Heart left ventricle (tissue), 16 donors: ENCODE measurements around the gene PLXNC1. TPM values are rescaled to one million over a fixed set of nuclear protein-coding genes. Genes with fewer than 3 reads are reported as not detected.

Source experiments
- ATAC-seq, 4 donors: fragments of 200-7000 bp; cut with Tn5 transposase; one replicate each; pipeline ENCODE4 v1.9.1; 2020 to 2022; ENCODE audit warnings: moderate library complexity in 4 of 4, mild to moderate bottlenecking in 3 of 4, moderate number of reproducible peaks in 1 of 4
- DNase-seq, 5 donors: peaks; one replicate each; pipeline ENCODE4 v3.0.0-alpha.2; 2020
- H3K27ac ChIP-seq, 12 donors: fragments of 200-600 bp; sonication (generic) in 4 of 12; one replicate each; pipeline versions ENCODE4 v1.5.0 to v1.8.0; 2016 to 2022; ENCODE audit warnings: mild to moderate bottlenecking in 2 of 12
- H3K27me3 ChIP-seq, 9 donors: fragments of 200-600 bp; sonication (generic) in 2 of 9; one replicate each; pipeline versions ENCODE4 v1.5.1 to v1.8.0; 2016 to 2022; ENCODE audit warnings: mild to moderate bottlenecking in 3 of 9
- H3K36me3 ChIP-seq, 9 donors: fragments of 200-600 bp; sonication (generic) in 2 of 9; one replicate each; pipeline versions ENCODE4 v1.5.0 to v1.8.0; 2018 to 2022; ENCODE audit warnings: mild to moderate bottlenecking in 2 of 9
- H3K4me1 ChIP-seq, 12 donors: fragments of 200-600 bp; sonication (generic) in 4 of 12; one replicate each; pipeline versions ENCODE4 v1.5.0 to v1.8.0; 2016 to 2022; ENCODE audit warnings: mild to moderate bottlenecking in 3 of 12
- H3K4me3 ChIP-seq, 12 donors: fragments of 200-600 bp; sonication (generic) in 4 of 12; one replicate each; pipeline versions ENCODE4 v1.5.0 to v1.8.0; 2017 to 2022; ENCODE audit warnings: mild to moderate bottlenecking in 9 of 12, moderate library complexity in 4 of 12
- H3K9me3 ChIP-seq, 12 donors: fragments of 200-600 bp; sonication (generic) in 4 of 12; one replicate each; pipeline versions ENCODE4 v1.5.0 to v1.8.0; 2016 to 2022; ENCODE audit warnings: mild to moderate bottlenecking in 1 of 12
- POLR2A ChIP-seq, 2 donors: fragments of 450-650 bp; IDR thresholded peaks; one replicate each; pipeline ENCODE4 v1.6.1; 2017; ENCODE audit warnings: antibody characterized with exemption in 2 of 2, mild to moderate bottlenecking in 2 of 2, moderate library complexity in 2 of 2
- WGBS, 4 donors: extraction: QIAGEN DNeasy Blood & Tissue Kit in 2 of 4; methylation state at CpG; one replicate each; pipeline versions ENCODE4 v1.1.5 to v1.1.7; 2013 to 2018; 5-methylcytosine and 5-hydroxymethylcytosine counted together
- intact Hi-C, 10 donors: fragments of 100-400 bp; cut with DNase I; formaldehyde crosslinking; loops; one replicate each; pipeline versions ENCODE4 v1.11.1 to v1.14.2; 2022
- polyA plus RNA-seq, 2 donors: library from polyadenylated mRNA; stranded (reverse); fragments of 200-250 nt; gene quantifications; one replicate each; pipeline ENCODE4 v1.2.3, GENCODE V29; 2013
- total RNA-seq, 9 donors: library from RNA; depleted of rRNA in 2 of 9; stranded (reverse); fragments of >200 nt in 2 of 9; fragmentation: NEBNext Ultra II Directional in 3 of 9; extraction: Animal tissue kit (Norgen Biotek cat#: 25700) in 3 of 9; gene quantifications; one replicate each; pipeline versions ENCODE4 v1.1.0 to v1.2.4, GENCODE V29; 2016 to 2023
- TF ChIP-seq, protein P1 (sequence below), 12 donors: fragments of 200-600 bp; sonication (generic) in 4 of 12; IDR thresholded peaks; one replicate each; pipeline versions ENCODE4 v1.5.0 to v1.8.0; 2018 to 2022; ENCODE audit warnings: antibody characterized with exemption in 12 of 12, mild to moderate bottlenecking in 5 of 12
- donor health status: ischemic (EF 13 %, LVEDD 7.1; RV severe dilation, severe dysfunction).
- donor health status: healthy with polysubstance abuse.
- donor health status: DM: no; HTN: yes; CAD: no.
- donor health status: DM: no; HTN: no; CAD: no.
- donor health status: ischemic (EF 25% LVEDD 6.9; RV normal size, moderate dysfunction).
- donor health status: ischemic (EF 25% LVEDD 5.7; RV mildly dilated, moderate dysfunction).
- donor health status: healthy.
- donor health status: DM: yes; HTN: yes; CAD: no.
- donor health status: ischemic (EF 35%, LVEDD 5.7; RV mildly dilated, moderate dysfunction).
- donor health status: nonischemic (EF 11% LVEDD 7.7; RV severe dilation, severe dysfunction).
- donor health status: DM: yes; HTN: yes; CAD: no.
- donor health status: PGD.
- donor health status: ischemic (EF 29% LVEDD 5.4; RV normal size, mild dysfunction).
- donor health status: nonischemic (EF 23%, LVEDD 6.1; RV moderate dilation, normal function).

The PLXNC1 gene
- total and polyA plus RNA-seq, 11 donors = 0.84 to 18.4 (median 3.1) TPM

DNA sequence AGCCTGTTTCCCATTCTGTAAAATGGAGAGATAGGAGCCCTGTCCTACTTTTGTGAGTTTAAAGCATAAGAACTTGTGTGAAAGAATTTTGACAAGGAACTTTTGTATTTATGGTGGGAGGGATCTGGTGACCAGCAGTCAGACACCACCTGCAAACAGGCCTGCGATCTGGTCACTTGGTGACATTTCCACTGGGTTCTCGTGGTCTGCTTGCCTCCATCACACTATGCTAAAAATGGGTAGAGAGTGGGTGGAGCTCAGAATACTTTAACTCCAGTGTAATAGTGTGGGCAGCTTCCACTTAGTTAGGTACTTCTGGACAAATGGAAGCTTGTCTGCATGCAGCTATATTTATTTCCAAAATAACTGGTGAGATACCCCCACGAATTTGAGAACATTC is 26.5 kb upstream of the PLXNC1 start:
- TF ChIP-seq, protein P1, sequence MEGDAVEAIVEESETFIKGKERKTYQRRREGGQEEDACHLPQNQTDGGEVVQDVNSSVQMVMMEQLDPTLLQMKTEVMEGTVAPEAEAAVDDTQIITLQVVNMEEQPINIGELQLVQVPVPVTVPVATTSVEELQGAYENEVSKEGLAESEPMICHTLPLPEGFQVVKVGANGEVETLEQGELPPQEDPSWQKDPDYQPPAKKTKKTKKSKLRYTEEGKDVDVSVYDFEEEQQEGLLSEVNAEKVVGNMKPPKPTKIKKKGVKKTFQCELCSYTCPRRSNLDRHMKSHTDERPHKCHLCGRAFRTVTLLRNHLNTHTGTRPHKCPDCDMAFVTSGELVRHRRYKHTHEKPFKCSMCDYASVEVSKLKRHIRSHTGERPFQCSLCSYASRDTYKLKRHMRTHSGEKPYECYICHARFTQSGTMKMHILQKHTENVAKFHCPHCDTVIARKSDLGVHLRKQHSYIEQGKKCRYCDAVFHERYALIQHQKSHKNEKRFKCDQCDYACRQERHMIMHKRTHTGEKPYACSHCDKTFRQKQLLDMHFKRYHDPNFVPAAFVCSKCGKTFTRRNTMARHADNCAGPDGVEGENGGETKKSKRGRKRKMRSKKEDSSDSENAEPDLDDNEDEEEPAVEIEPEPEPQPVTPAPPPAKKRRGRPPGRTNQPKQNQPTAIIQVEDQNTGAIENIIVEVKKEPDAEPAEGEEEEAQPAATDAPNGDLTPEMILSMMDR (IDR thresholded peaks at IDR 0.05) = no peak
- TF ChIP-seq POLR2A (IDR thresholded peaks at IDR 0.05) = no peak
- Histone ChIP-seq H3K27ac (no peak overlapping the region), H3K4me3 (no peak overlapping the region), H3K9me3 (no peaks in the 10 kb centered on the region), H3K4me1 (peaks cover 0 to 47% (median 0%) of the 10 kb centered on the region in 12 donors), H3K27me3 (peaks cover 0 to 8% (median 0%) of the 10 kb centered on the region in 9 donors), H3K36me3 (no peaks in the 10 kb centered on the region)
- WGBS, 4 donors = 44 to 80% (median 54%) methylated on average over 3 of the region's 3 CpGs
- DNase-seq (no peak), ATAC-seq (no peak)
- intact Hi-C loops = no loop called here

DNA sequence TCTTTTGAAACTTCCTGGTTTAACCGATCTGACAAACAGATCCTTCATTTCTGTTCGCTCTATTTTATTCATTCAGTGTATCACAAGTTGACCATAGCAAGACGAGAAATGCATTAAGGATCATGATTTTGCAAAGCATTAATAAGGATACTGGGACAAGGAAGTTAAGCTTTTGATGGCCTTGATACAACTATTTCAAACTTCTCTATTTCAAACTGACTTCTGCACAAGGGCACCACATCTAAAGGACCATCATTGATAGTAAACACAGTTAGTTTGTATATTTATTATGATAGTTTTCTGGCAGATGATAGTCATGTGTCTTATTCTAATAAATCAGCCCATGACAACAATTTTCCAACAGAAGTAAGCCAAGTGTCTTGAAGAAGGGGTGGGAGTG is 25.8 kb upstream of the PLXNC1 start:
- Histone ChIP-seq H3K4me1 (peaks cover 0 to 53% (median 0%) of the 10 kb centered on the region in 12 donors), H3K9me3 (no peaks in the 10 kb centered on the region), H3K4me3 (no peak overlapping the region), H3K27ac (peak overlapping the region in 1 of 12 donors; percentile 84), H3K36me3 (no peaks in the 10 kb centered on the region), H3K27me3 (peaks cover 0 to 8% (median 0%) of the 10 kb centered on the region in 9 donors)
- intact Hi-C loops = no loop called here
- ATAC-seq (no peak), DNase-seq (no peak)
- WGBS, 4 donors = 85 to 89% (median 87%) methylated on average over 3 of the region's 3 CpGs
- no peak for TF ChIP-seq POLR2A (IDR thresholded peaks at IDR 0.05)
- TF ChIP-seq, protein P1 (IDR thresholded peaks at IDR 0.05) = no peak

DNA sequence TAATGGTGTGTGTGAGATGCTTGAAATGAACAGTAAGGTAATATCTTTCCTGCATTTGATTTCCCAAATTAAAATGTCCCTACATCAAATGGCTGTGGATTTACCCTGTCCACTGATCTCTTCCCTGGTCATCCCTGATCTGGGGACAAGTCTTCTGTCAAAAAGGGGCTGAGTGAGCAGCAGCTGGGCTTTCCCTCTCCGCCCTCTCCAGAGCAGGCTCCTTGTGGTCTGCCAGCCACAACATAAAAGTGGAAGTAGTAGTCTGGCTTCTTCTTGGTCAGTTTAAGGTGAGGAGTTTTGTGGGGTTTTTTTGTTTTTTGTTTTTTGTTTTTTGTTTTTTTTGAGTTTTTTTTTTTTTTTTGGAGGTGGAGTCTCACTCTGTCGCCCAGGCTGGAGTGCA is 25.2 kb upstream of the PLXNC1 start:
- Histone ChIP-seq H3K4me1 (peaks cover 0 to 53% (median 0%) of the 10 kb centered on the region in 12 donors), H3K27ac (peak overlapping the region in 1 of 12 donors; percentile 84), H3K27me3 (peaks cover 0 to 8% (median 0%) of the 10 kb centered on the region in 9 donors), H3K4me3 (no peak overlapping the region), H3K9me3 (no peaks in the 10 kb centered on the region), H3K36me3 (no peaks in the 10 kb centered on the region)
- DNase-seq = no peak
- no peak for ATAC-seq
- intact Hi-C loops = no loop called here
- 85 to 94% (median 87%) methylated on average over 2 of the region's 2 CpGs for WGBS, 4 donors
- TF ChIP-seq POLR2A (IDR thresholded peaks at IDR 0.05) = no peak
- TF ChIP-seq, protein P1 (IDR thresholded peaks at IDR 0.05) = no peak

DNA sequence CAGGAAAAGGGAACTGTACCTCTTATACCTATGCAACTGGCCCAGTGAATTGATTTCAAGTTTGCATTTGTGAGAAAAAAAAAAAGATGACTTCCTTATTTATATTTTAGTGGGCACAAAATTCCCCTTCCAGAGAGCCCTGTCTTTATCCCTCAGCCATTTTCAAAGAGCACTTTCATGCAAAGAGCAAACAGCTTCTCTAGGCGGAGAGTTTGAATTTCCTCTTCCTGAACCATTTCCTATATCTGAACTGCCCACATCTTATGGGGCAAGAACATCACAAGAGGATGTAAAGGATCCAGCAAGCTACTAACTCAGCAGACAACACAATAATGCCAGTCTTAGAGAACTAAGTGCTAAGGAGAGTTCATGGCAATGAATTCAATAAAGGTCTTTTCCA is 22.3 kb upstream of the PLXNC1 start:
- WGBS, 4 donors = 54 to 63% (median 58%) methylated on average over 1 of the region's 1 CpG

More for the DNA sequence above, 22.3 kb upstream of the PLXNC1 start:
- H3K9me3 ChIP-seq = no peaks in the 10 kb centered on the region
- intact Hi-C loops = no loop called here
- no peaks in the 10 kb centered on the region for H3K36me3 ChIP-seq
- TF ChIP-seq, protein P1 (IDR thresholded peaks at IDR 0.05) = no peak
- no peak for TF ChIP-seq POLR2A (IDR thresholded peaks at IDR 0.05)
- peaks cover 0 to 16% (median 0%) of the 10 kb centered on the region in 9 donors for H3K27me3 ChIP-seq
- peaks cover 0 to 53% (median 0%) of the 10 kb centered on the region in 12 donors for H3K4me1 ChIP-seq
- no peak overlapping the region for H3K4me3 ChIP-seq
- peak in 2 of 4 donors; percentile 31 to 48 for ATAC-seq
- no peak for DNase-seq
- H3K27ac ChIP-seq = peak overlapping the region in 1 of 12 donors; percentile 23
